Neural progenitor cell (in vitro differentiated cells): ENCODE measurements around the gene HSD17B2.

ENCODE experiments used
- CTCF ChIP-seq: fragments of 200-600 bp; sonication (generic); IDR thresholded peaks from 2 replicates; pipeline ENCODE4 v1.5.1; 2017; ENCODE audit warnings: antibody characterized with exemption, mild to moderate bottlenecking
- EZH2phosphoT487 ChIP-seq: fragments of 200-600 bp; sonication (generic); IDR thresholded peaks from 2 replicates; pipeline ENCODE4 v1.6.1; 2017; ENCODE audit warnings: antibody characterized with exemption

- peak; percentile 37 for TF ChIP-seq CTCF
- no peak for TF ChIP-seq EZH2phosphoT487
These were observed 40.6 kb upstream of the HSD17B2 start for GRCh38 chr16:81994485-81994884.
